ENCODE data around the gene BLOC1S3.

- TF ChIP-seq ATF6 (CRISPR knock-in tag; conservative IDR thresholded peaks at IDR 0.05) (no peak), EZH2 (conservative IDR thresholded peaks at IDR 0.05; ENCODE audit: low read depth, low read length) (no peak), HNRNPL (IDR thresholded peaks at IDR 0.05; ENCODE audit: low read depth, low read length) (no peak), ZNF792 (CRISPR knock-in tag; IDR thresholded peaks at IDR 0.05) (no peak), LCORL (IDR thresholded peaks at IDR 0.05) (no peak), LCORL (CRISPR knock-in tag; IDR thresholded peaks at IDR 0.05) (no peak), ATF3 (CRISPR knock-in tag; IDR thresholded peaks at IDR 0.05) (no peak), MAFG (CRISPR knock-in tag; IDR thresholded peaks at IDR 0.05) (no peak), HNRNPUL1 (IDR thresholded peaks at IDR 0.05; ENCODE audit: low read depth, low read length) (no peak), PHF8 (CRISPR knock-in tag; IDR thresholded peaks at IDR 0.05) (no peak), FOSL2 (CRISPR knock-in tag; IDR thresholded peaks at IDR 0.05) (no peak)
- TF ChIP-seq, protein P1, sequence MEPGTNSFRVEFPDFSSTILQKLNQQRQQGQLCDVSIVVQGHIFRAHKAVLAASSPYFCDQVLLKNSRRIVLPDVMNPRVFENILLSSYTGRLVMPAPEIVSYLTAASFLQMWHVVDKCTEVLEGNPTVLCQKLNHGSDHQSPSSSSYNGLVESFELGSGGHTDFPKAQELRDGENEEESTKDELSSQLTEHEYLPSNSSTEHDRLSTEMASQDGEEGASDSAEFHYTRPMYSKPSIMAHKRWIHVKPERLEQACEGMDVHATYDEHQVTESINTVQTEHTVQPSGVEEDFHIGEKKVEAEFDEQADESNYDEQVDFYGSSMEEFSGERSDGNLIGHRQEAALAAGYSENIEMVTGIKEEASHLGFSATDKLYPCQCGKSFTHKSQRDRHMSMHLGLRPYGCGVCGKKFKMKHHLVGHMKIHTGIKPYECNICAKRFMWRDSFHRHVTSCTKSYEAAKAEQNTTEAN (CRISPR knock-in tag; conservative IDR thresholded peaks at IDR 0.05) = no peak
These were observed 41.9 kb upstream of the BLOC1S3 start for GRCh38 chr19:45136507-45137178.

Measured in HepG2 (cell line).